Natural killer cell (primary cell): Measurements from ENCODE around the gene IRF7. TPM values are rescaled to one million over a fixed set of nuclear protein-coding genes. Genes with fewer than 3 reads are reported as not detected.
A peak's percentile ranks its signal among the peaks of the same experiment; 100 is the strongest.

Experiments used
- ATAC-seq, 3 donors: fragments of 150-1000 bp in 2 of 3; fragments of 200-7000 bp in 1 of 3; cut with Tn5 transposase; 1 replicate in 1 of 3; 2 replicates in 2 of 3; pipeline ENCODE4 v1.10.0; 2021; ENCODE audit warnings: mild to moderate bottlenecking in 2 of 3, moderate library complexity in 2 of 3
- DNase-seq, 2 donors: peaks; one replicate each; pipeline versions ENCODE4 v3.0.0 to v3.0.0-alpha.2; 2013 to 2021; ENCODE audit warnings: mixed read lengths in 1 of 2
- H3K27ac ChIP-seq: one replicate; pipeline ENCODE4 v1.5.1; 2013; ENCODE audit warnings: mild to moderate bottlenecking, low read length
- H3K27me3 ChIP-seq: one replicate; pipeline ENCODE4 v1.6.1; 2013; ENCODE audit warnings: low read length; ENCODE audit not compliant: control insufficient read depth, insufficient read depth
- H3K36me3 ChIP-seq: one replicate; pipeline ENCODE4 v1.6.1; 2013; ENCODE audit warnings: low read length; ENCODE audit not compliant: control insufficient read depth, insufficient read depth
- H3K4me1 ChIP-seq: one replicate; pipeline ENCODE4 v1.6.1; 2013; ENCODE audit warnings: low read length; ENCODE audit not compliant: control insufficient read depth, insufficient read depth
- H3K4me3 ChIP-seq: one replicate; pipeline ENCODE4 v1.5.1; 2013; ENCODE audit warnings: low read length
- H3K9me3 ChIP-seq: one replicate; pipeline ENCODE4 v1.6.1; 2013; ENCODE audit warnings: low read length; ENCODE audit not compliant: control insufficient read depth, insufficient read depth
- H3K27ac Mint-ChIP-seq, 2 donors: one replicate each; pipeline ENCODE4 v1.8.0; 2022; ENCODE audit warnings: mild to moderate bottlenecking in 2 of 2, mixed read lengths in 2 of 2, moderate library complexity in 1 of 2
- H3K27me3 Mint-ChIP-seq, 2 donors: one replicate each; pipeline ENCODE4 v1.8.0; 2022; ENCODE audit warnings: low read depth in 2 of 2, mixed read lengths in 2 of 2
- H3K36me3 Mint-ChIP-seq: one replicate; pipeline ENCODE4 v1.8.0; 2022; ENCODE audit warnings: mixed read lengths
- H3K4me1 Mint-ChIP-seq, 2 donors: one replicate each; pipeline ENCODE4 v1.8.0; 2022; ENCODE audit warnings: mixed read lengths in 2 of 2
- H3K4me3 Mint-ChIP-seq: one replicate; pipeline ENCODE4 v1.8.0; 2022; ENCODE audit warnings: mild to moderate bottlenecking, moderate library complexity, mixed read lengths
- H3K9me3 Mint-ChIP-seq, 2 donors: one replicate each; pipeline ENCODE4 v1.8.0; 2022; ENCODE audit warnings: mixed read lengths in 2 of 2
- WGBS: methylation state at CpG from one replicate; pipeline ENCODE4 v1.1.7; 2013; ENCODE audit warnings: missing lambda C conversion rate; ENCODE audit not compliant: insufficient coverage; 5-methylcytosine and 5-hydroxymethylcytosine counted together
- intact Hi-C: fragments of 100-400 bp; cut with micrococcal nuclease; formaldehyde crosslinking; loops from one replicate; pipeline ENCODE4 v1.14.2; 2022
- total RNA-seq, 4 donors: library from RNA; stranded (reverse); fragments of 120-200 nt in 1 of 4; gene quantifications; one replicate each; pipeline versions ENCODE4 v1.2.3 to v1.2.4, GENCODE V29; 2013 to 2022
- TF ChIP-seq, protein P1 (sequence below): fragments of 200-600 bp; IDR thresholded peaks from one replicate; pipeline ENCODE4 v1.8.0; 2022; ENCODE audit warnings: antibody characterized with exemption

Gene IRF7
- total RNA-seq, 3 donors from 2014 or later (not counting 1 experiment from before 2014, with no cell fraction given), result 63.3 to 97.3 (median 77.3) TPM

DNA sequence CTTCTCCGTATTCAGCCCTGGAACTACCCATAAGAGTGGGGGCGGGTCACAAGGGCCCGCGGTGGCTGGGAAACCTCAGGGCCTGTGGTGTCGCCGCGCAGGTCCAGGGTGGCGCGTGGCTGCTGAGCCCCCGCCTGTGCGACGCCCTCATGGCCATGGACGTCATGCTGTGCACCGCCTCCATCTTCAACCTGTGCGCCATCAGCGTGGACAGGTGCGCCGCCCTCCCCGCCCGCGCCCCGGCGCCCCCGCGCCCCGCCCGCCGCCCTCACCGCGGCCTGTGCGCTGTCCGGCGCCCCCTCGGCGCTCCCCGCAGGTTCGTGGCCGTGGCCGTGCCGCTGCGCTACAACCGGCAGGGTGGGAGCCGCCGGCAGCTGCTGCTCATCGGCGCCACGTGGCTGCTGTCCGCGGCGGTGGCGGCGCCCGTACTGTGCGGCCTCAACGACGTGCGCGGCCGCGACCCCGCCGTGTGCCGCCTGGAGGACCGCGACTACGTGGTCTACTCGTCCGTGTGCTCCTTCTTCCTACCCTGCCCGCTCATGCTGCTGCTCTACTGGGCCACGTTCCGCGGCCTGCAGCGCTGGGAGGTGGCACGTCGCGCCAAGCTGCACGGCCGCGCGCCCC, 23.7 kb upstream of the IRF7 start:
- Mint-ChIP-seq H3K4me1 (peaks cover 5 to 19% of the 10 kb centered on the region in 2 donors), H3K27me3 (peaks cover 8 to 24% of the 10 kb centered on the region in 2 donors), H3K27ac (no peak overlapping the region), H3K4me3 (no peak overlapping the region), H3K9me3 (no peaks in the 10 kb centered on the region), H3K36me3 (no peaks in the 10 kb centered on the region)
- H3K27me3 ChIP-seq, result peaks cover 16% of the 10 kb centered on the region
- H3K27ac ChIP-seq, result no peak overlapping the region
- 7% methylated on average over 80 of the region's 80 CpGs for WGBS
- no peak overlapping the region for H3K4me3 ChIP-seq
- peaks cover 6% of the 10 kb centered on the region for H3K36me3 ChIP-seq
- peaks cover 21% of the 10 kb centered on the region for H3K4me1 ChIP-seq
- DNase-seq (no peak), ATAC-seq (peak in 2 of 3 donors; percentile 25 to 30)
- TF ChIP-seq, protein P1, sequence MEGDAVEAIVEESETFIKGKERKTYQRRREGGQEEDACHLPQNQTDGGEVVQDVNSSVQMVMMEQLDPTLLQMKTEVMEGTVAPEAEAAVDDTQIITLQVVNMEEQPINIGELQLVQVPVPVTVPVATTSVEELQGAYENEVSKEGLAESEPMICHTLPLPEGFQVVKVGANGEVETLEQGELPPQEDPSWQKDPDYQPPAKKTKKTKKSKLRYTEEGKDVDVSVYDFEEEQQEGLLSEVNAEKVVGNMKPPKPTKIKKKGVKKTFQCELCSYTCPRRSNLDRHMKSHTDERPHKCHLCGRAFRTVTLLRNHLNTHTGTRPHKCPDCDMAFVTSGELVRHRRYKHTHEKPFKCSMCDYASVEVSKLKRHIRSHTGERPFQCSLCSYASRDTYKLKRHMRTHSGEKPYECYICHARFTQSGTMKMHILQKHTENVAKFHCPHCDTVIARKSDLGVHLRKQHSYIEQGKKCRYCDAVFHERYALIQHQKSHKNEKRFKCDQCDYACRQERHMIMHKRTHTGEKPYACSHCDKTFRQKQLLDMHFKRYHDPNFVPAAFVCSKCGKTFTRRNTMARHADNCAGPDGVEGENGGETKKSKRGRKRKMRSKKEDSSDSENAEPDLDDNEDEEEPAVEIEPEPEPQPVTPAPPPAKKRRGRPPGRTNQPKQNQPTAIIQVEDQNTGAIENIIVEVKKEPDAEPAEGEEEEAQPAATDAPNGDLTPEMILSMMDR, result no peak
- intact Hi-C loops, result no loop called here
- peaks cover 4% of the 10 kb centered on the region for H3K9me3 ChIP-seq

DNA sequence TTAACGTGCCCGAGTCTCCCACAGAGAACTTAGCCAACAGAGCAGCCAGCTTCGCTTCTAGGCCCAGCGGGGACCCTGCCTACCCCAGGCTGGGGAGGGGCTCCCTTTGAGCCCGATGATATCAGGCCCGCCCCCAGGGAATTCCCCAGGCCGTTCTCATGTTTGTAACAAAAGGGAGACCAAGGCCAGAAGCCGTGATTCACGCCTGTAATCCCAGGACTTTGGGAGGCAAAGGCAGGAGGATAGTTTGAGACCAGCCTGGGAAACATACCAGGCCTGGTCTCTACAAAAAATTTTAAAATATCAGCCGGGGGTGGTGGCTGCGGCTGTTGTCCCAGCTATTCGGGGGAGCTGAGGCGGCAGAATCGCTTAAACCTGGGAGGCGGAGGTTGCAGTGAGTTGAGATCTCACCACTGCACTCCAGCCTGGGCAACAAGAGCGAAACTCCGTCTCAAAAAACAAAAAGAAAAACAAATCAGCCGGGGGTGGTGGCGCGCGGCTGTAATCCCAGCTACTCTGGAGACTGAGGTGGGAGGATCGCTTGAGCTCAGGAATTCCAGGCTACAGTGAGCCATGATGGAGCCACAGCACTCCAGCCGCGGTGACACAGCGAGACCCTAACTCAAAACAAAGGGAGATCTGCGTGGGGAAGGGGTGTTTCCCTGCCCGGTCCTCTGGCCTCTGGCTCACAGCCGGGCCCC, 23.0 kb upstream of the IRF7 start:
- no peak overlapping the region for H3K4me3 ChIP-seq
- ATAC-seq, result no peak
- H3K36me3 ChIP-seq, result peaks cover 4% of the 10 kb centered on the region
- H3K4me1 ChIP-seq, result peaks cover 21% of the 10 kb centered on the region
- H3K4me3 Mint-ChIP-seq, result peak overlapping the region; percentile 42
- no peaks in the 10 kb centered on the region for H3K36me3 Mint-ChIP-seq
- TF ChIP-seq, protein P1, result no peak
- H3K27ac ChIP-seq, result no peak overlapping the region
- DNase-seq, result peak in 1 of 2 donors; percentile 11
- H3K27me3 ChIP-seq, result peaks cover 16% of the 10 kb centered on the region
- H3K27ac Mint-ChIP-seq, result no peak overlapping the region
- WGBS, result 75% methylated on average over 27 of the region's 28 CpGs
- no peaks in the 10 kb centered on the region for H3K9me3 Mint-ChIP-seq
- peaks cover 4% of the 10 kb centered on the region for H3K9me3 ChIP-seq
- intact Hi-C loops, result no loop called here
- peaks cover 8 to 24% of the 10 kb centered on the region in 2 donors for H3K27me3 Mint-ChIP-seq
- peaks cover 5 to 19% of the 10 kb centered on the region in 2 donors for H3K4me1 Mint-ChIP-seq

DNA sequence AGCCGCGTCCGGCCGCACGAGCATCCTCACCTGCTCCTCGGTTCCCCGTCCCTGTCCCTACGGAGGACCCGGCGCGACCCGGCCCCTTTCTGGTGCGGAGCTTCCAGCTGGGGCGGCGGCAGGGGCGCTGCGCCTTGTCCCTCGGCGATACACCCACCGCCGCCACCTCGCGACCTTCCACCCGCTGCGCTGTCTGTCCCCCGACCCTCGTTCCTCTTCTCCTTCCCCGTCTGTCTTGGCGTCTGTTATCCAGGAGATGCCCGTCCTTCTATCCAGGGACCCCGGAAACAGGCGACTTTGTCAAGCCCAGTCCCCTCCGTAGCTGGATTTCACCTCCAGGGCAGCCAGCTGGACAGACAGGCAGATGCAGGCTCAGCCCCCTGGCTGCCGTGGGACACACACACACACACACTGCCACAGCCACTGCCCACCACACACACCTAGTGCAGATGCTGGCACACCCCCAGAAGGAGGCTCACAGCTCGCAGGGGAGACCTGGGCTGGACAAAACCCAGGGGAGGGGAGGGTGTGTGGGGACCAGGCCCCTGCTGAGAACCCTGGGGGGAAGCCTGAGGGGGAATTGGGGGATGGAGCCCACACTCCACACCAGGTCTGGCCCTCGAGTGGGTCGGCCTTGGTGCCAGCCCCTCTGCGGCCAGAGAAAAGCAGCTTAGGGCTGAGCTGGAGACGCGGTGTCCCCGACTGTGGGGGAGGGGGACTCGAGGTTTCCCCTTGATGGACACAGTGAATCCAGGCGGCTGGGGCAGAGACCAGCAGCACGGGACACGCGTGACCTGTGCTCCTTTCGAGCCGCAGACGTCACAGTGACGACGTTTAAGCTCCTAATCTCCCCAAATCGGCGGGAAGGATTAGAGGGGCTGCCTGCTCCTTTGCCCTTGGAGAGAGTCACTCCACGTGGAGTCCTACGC, 22.1 kb upstream of the IRF7 start:
- intact Hi-C loops, result no loop called here
- Mint-ChIP-seq H3K9me3 (no peaks in the 10 kb centered on the region), H3K27ac (peak overlapping the region in 1 of 2 donors; percentile 47), H3K4me1 (peaks cover 5 to 19% of the 10 kb centered on the region in 2 donors), H3K4me3 (peak overlapping the region; percentile 57), H3K36me3 (no peaks in the 10 kb centered on the region), H3K27me3 (peaks cover 8 to 24% of the 10 kb centered on the region in 2 donors)
- peaks cover 2% of the 10 kb centered on the region for H3K36me3 ChIP-seq
- TF ChIP-seq, protein P1, result no peak
- peaks cover 21% of the 10 kb centered on the region for H3K4me1 ChIP-seq
- H3K27me3 ChIP-seq, result peaks cover 16% of the 10 kb centered on the region
- H3K27ac ChIP-seq, result no peak overlapping the region
- 33% methylated on average over 54 of the region's 55 CpGs for WGBS
- DNase-seq (peak in 1 of 2 donors; percentile 7), ATAC-seq (no peak)
- H3K4me3 ChIP-seq, result no peak overlapping the region
- H3K9me3 ChIP-seq, result peaks cover 4% of the 10 kb centered on the region
